CD14-positive monocyte (primary cell): ENCODE measurements around the gene DHRS9. TPM values are rescaled to one million over a fixed set of nuclear protein-coding genes. Genes with fewer than 3 reads are reported as not detected.

Source experiments
- DNase-seq, 3 donors: peaks; one replicate each; pipeline ENCODE4 v3.0.0-alpha.2; 2011 to 2022
- H2AFZ ChIP-seq: 2 replicates; pipeline ENCODE4 v1.6.0; 2012; ENCODE audit warnings: mild to moderate bottlenecking, low read depth, low read length, inconsistent platforms; ENCODE audit not compliant: insufficient read depth, poor library complexity, severe bottlenecking
- H3K27ac ChIP-seq, 2 donors: 1 replicate in 1 of 2; 2 replicates in 1 of 2; pipeline ENCODE4 v1.5.1; 2012 to 2013; ENCODE audit warnings: low read length in 2 of 2, control low read depth in 1 of 2, inconsistent platforms in 1 of 2, low read depth in 1 of 2, mild to moderate bottlenecking in 1 of 2
- H3K27me3 ChIP-seq, 2 donors: one replicate each; pipeline versions ENCODE4 v1.6.0 to v1.6.1; 2011 to 2013; ENCODE audit warnings: low read length in 2 of 2; ENCODE audit not compliant: control insufficient read depth in 2 of 2, insufficient read depth in 2 of 2
- H3K36me3 ChIP-seq, 2 donors: replicated peaks in 1 of 2; 1 replicate in 1 of 2; 2 replicates in 1 of 2; pipeline versions ENCODE4 v1.5.1 to v1.6.1; 2012 to 2013; ENCODE audit warnings: low read length in 2 of 2, control low read depth in 1 of 2, inconsistent platforms in 1 of 2, mild to moderate bottlenecking in 1 of 2; ENCODE audit not compliant: insufficient read depth in 2 of 2, control insufficient read depth in 1 of 2
- H3K4me1 ChIP-seq, 2 donors: 1 replicate in 1 of 2; 2 replicates in 1 of 2; pipeline versions ENCODE4 v1.5.1 to v1.6.1; 2012 to 2013; ENCODE audit warnings: low read length in 2 of 2, control low read depth in 1 of 2, inconsistent platforms in 1 of 2, mild to moderate bottlenecking in 1 of 2, moderate library complexity in 1 of 2; ENCODE audit not compliant: insufficient read depth in 2 of 2, control insufficient read depth in 1 of 2
- H3K4me2 ChIP-seq: replicated peaks from 2 replicates; pipeline ENCODE3; 2012; ENCODE audit warnings: low read length, moderate library complexity, mild to moderate bottlenecking; ENCODE audit not compliant: poor library complexity, severe bottlenecking; ENCODE audit errors: extremely low read depth
- H3K4me3 ChIP-seq, 3 experiments: fragments of 200-600 bp in 1 of 3; sonication (generic) in 1 of 3; replicated peaks in 1 of 3; 1 replicate in 2 of 3; 2 replicates in 1 of 3; pipeline ENCODE4 v1.5.1; 2011 to 2013; ENCODE audit warnings: low read length in 3 of 3, mild to moderate bottlenecking in 3 of 3, control low read depth in 2 of 3, low read depth in 2 of 3, inconsistent platforms in 1 of 3, moderate library complexity in 1 of 3
- H3K79me2 ChIP-seq: 2 replicates; pipeline ENCODE4 v1.6.0; 2012; ENCODE audit warnings: mild to moderate bottlenecking, control low read depth, inconsistent platforms, low read length, moderate library complexity; ENCODE audit not compliant: insufficient read depth
- H3K9ac ChIP-seq: 2 replicates; pipeline ENCODE4 v1.6.0; 2017; ENCODE audit warnings: low read length, mild to moderate bottlenecking; ENCODE audit not compliant: insufficient read depth, poor library complexity, severe bottlenecking
- H3K9me3 ChIP-seq, 2 donors: replicated peaks in 1 of 2; 1 replicate in 1 of 2; 2 replicates in 1 of 2; pipeline versions ENCODE4 v1.5.1 to v1.6.1; 2012 to 2013; ENCODE audit warnings: low read length in 2 of 2, control low read depth in 1 of 2; ENCODE audit not compliant: control insufficient read depth in 1 of 2, insufficient read depth in 1 of 2
- H4K20me1 ChIP-seq: 2 replicates; pipeline ENCODE4 v1.6.0; 2012; ENCODE audit warnings: mild to moderate bottlenecking, low read length, control low read depth, moderate library complexity; ENCODE audit not compliant: insufficient read depth
- H3K27ac Mint-ChIP-seq, 7 donors: one replicate each; pipeline ENCODE4 v1.8.0; 2020; ENCODE audit warnings: mild to moderate bottlenecking in 7 of 7, mixed read lengths in 7 of 7, moderate library complexity in 6 of 7, inconsistent platforms in 2 of 7
- H3K27me3 Mint-ChIP-seq, 3 donors: one replicate each; pipeline ENCODE4 v1.8.0; 2021 to 2022; ENCODE audit warnings: low read depth in 3 of 3, mild to moderate bottlenecking in 3 of 3, mixed read lengths in 3 of 3, moderate library complexity in 3 of 3, inconsistent platforms in 1 of 3
- H3K36me3 Mint-ChIP-seq, 2 donors: one replicate each; pipeline ENCODE4 v1.8.0; 2020; ENCODE audit warnings: mixed read lengths in 2 of 2, inconsistent platforms in 1 of 2, mild to moderate bottlenecking in 1 of 2
- H3K4me1 Mint-ChIP-seq: one replicate; pipeline ENCODE4 v1.8.0; 2020; ENCODE audit warnings: mild to moderate bottlenecking, mixed read lengths
- H3K4me3 Mint-ChIP-seq, 2 donors: one replicate each; pipeline ENCODE4 v1.8.0; 2020; ENCODE audit warnings: mild to moderate bottlenecking in 2 of 2, mixed read lengths in 2 of 2, moderate library complexity in 1 of 2
- H3K9me3 Mint-ChIP-seq, 7 donors: one replicate each; pipeline ENCODE4 v1.8.0; 2020 to 2022; ENCODE audit warnings: mixed read lengths in 7 of 7, mild to moderate bottlenecking in 6 of 7, moderate library complexity in 6 of 7, inconsistent platforms in 2 of 7
- WGBS: methylation state at CpG from one replicate; pipeline ENCODE4 v1.1.5; 2013; ENCODE audit warnings: missing lambda C conversion rate; ENCODE audit not compliant: insufficient coverage; 5-methylcytosine and 5-hydroxymethylcytosine counted together
- intact Hi-C, 2 donors: fragments of 100-400 bp; cut with micrococcal nuclease; formaldehyde crosslinking; loops; one replicate each; pipeline versions ENCODE4 v1.15.0 to v1.15.1; 2023
- polyA plus RNA-seq, 3 donors: library from polyadenylated mRNA; depleted of rRNA in 1 of 3; unstranded in 2 of 3; stranded (reverse) in 1 of 3; fragments of 300-500 nt in 2 of 3; fragments of >200 nt in 1 of 3; fragmentation: Illumina TruSeq in 2 of 3; gene quantifications; 1 replicate in 2 of 3; 2 replicates in 1 of 3; pipeline ENCODE4 v1.2.3, GENCODE V29; 2012 to 2021
- TF ChIP-seq, protein P1 (sequence below): fragments of 200-600 bp; IDR thresholded peaks from one replicate; pipeline ENCODE4 v1.8.0; 2022; ENCODE audit warnings: antibody characterized with exemption, mild to moderate bottlenecking

The DHRS9 gene
- polyA plus RNA-seq, 3 donors, result 10.0 to 12.9 (median 10.0) TPM

DNA sequence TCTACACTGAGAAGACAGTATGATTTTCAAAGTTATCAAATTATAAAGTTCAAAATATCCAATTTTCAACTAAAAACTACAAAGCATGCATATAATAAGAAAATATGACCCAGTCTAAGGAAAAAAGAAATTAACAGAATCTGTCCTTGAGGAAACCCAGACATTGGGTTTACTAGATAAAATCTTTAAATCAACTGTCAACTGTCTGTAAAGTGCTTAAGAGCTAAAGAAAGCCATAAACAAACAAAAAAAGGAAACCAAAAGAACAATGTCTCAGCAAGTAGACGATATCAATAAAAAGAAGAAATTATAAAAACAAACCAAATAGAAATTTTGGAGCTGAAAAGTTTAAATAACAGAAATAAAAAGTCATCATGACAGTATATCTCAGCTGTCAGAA lies 27.8 kb upstream of the DHRS9 start:
- no peak overlapping the region for H3K4me2 ChIP-seq
- TF ChIP-seq, protein P1, sequence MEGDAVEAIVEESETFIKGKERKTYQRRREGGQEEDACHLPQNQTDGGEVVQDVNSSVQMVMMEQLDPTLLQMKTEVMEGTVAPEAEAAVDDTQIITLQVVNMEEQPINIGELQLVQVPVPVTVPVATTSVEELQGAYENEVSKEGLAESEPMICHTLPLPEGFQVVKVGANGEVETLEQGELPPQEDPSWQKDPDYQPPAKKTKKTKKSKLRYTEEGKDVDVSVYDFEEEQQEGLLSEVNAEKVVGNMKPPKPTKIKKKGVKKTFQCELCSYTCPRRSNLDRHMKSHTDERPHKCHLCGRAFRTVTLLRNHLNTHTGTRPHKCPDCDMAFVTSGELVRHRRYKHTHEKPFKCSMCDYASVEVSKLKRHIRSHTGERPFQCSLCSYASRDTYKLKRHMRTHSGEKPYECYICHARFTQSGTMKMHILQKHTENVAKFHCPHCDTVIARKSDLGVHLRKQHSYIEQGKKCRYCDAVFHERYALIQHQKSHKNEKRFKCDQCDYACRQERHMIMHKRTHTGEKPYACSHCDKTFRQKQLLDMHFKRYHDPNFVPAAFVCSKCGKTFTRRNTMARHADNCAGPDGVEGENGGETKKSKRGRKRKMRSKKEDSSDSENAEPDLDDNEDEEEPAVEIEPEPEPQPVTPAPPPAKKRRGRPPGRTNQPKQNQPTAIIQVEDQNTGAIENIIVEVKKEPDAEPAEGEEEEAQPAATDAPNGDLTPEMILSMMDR, result no peak
- Mint-ChIP-seq H3K27me3 (peaks cover 0 to under 1% (median 0%) of the 10 kb centered on the region in 3 donors), H3K36me3 (peaks cover 0 to 12% of the 10 kb centered on the region in 2 donors), H3K9me3 (peaks cover 21 to 34% (median 29%) of the 10 kb centered on the region in 7 donors), H3K27ac (no peak overlapping the region), H3K4me1 (peaks cover 36% of the 10 kb centered on the region), H3K4me3 (no peak overlapping the region)
- H3K4me3 ChIP-seq, result no peak overlapping the region
- DNase-seq, result no peak
- no peak overlapping the region for H3K9ac ChIP-seq
- H3K27me3 ChIP-seq, result no peaks in the 10 kb centered on the region
- no CpG with 5 or more reads among the region's 1 CpG for WGBS
- intact Hi-C loops, result loop anchor here in 1 of 2 donors (10.0 kb wide), 1 partner anchor 63 kb away; no protein-coding TSS in a partner anchor
- H2AFZ ChIP-seq, result no peak overlapping the region
- H3K36me3 ChIP-seq, result no peaks in the 10 kb centered on the region
- H3K9me3 ChIP-seq, result peaks cover 15 to 19% of the 10 kb centered on the region in 2 donors
- H3K79me2 ChIP-seq, result no peaks in the 10 kb centered on the region
- no peaks in the 10 kb centered on the region for H4K20me1 ChIP-seq
- H3K27ac ChIP-seq, result no peak overlapping the region
- peaks cover 34 to 38% of the 10 kb centered on the region in 2 donors for H3K4me1 ChIP-seq

DNA sequence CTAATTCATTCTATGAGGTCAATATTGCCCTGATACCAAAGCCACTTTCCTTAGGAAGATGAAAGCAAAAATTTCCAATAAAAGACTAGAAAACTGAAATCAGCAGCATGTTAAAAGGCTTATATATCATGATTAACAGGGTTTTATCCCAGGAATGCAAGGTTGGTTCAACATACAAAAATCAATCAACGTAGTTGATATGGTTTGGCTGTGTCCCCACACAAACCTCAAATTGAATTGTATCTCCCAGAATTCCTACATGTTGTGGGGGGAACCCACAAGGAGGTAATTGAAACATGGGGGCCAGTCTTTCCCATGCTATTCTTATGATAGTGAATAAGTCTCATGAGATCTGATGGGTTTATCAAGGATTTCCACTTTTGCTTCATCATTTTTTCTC lies 26.5 kb upstream of the DHRS9 start:
- H3K9me3 Mint-ChIP-seq, result peaks cover 21 to 34% (median 29%) of the 10 kb centered on the region in 7 donors
- H3K27me3 Mint-ChIP-seq, result peaks cover 0 to 2% (median 0%) of the 10 kb centered on the region in 3 donors
- Histone ChIP-seq H4K20me1 (no peaks in the 10 kb centered on the region), H3K9ac (no peak overlapping the region), H3K27ac (no peak overlapping the region), H3K36me3 (no peaks in the 10 kb centered on the region), H3K27me3 (no peaks in the 10 kb centered on the region), H3K79me2 (no peaks in the 10 kb centered on the region), H3K4me3 (no peak overlapping the region), H3K4me1 (peaks cover 33 to 38% of the 10 kb centered on the region in 2 donors), H3K4me2 (no peak overlapping the region), H2AFZ (no peak overlapping the region), H3K9me3 (peaks cover 15 to 19% of the 10 kb centered on the region in 2 donors)
- no peak overlapping the region for H3K4me3 Mint-ChIP-seq
- intact Hi-C loops, result loop anchor here in 1 of 2 donors (10.0 kb wide), 1 partner anchor 62 kb away; no protein-coding TSS in a partner anchor
- no CpG with 5 or more reads among the region's 1 CpG for WGBS
- peaks cover 0 to 13% of the 10 kb centered on the region in 2 donors for H3K36me3 Mint-ChIP-seq
- DNase-seq, result no peak
- peaks cover 36% of the 10 kb centered on the region for H3K4me1 Mint-ChIP-seq
- H3K27ac Mint-ChIP-seq, result no peak overlapping the region
- TF ChIP-seq, protein P1, result no peak
